NCI-H1092 treated with DMSO at 0.1 percent for 48 hours (cell line): ENCODE data around the gene STIM1.
"Not testable (repeated sequence)": the region's sequence is repeated elsewhere in the genome, so short reads cannot be mapped to it uniquely, and the experiment has no call there.

Experiments
- DNase-seq: peaks from one replicate; lab custom pipeline; 2025; lab: John Stamatoyannopoulos, UW

Gene STIM1

GRCh38 chr11:3983101-3983500 lies 127.6 kb downstream of the STIM1 start:
- DNase-seq, result no peak

- DNase-seq, result no peak
Measured at GRCh38 chr11:3984896-3985295, 129.4 kb downstream of the STIM1 start.

- no peak for DNase-seq
Measured at GRCh38 chr11:3985631-3986030, 130.2 kb downstream of the STIM1 start.

- no peak for DNase-seq
Measured at GRCh38 chr11:3986301-3986700, 130.8 kb downstream of the STIM1 start.

- DNase-seq, result no peak
Measured at GRCh38 chr11:3989276-3989920, 133.9 kb downstream of the STIM1 start.

- no peak for DNase-seq
Measured at GRCh38 chr11:3989921-3990290, 134.4 kb downstream of the STIM1 start.

GRCh38 chr11:3990406-3990805 lies 134.9 kb downstream of the STIM1 start:
- no peak for DNase-seq

GRCh38 chr11:3992964-3993363 lies 137.5 kb downstream of the STIM1 start:
- DNase-seq, result no peak

GRCh38 chr11:3994030-3994640 lies 138.7 kb downstream of the STIM1 start:
- no peak for DNase-seq

- no peak for DNase-seq
Measured at GRCh38 chr11:3995307-3995706, 139.8 kb downstream of the STIM1 start.

GRCh38 chr11:3995949-3996554 lies 140.6 kb downstream of the STIM1 start:
- no peak for DNase-seq

- no peak for DNase-seq
Measured at GRCh38 chr11:3996651-3997050, 141.2 kb downstream of the STIM1 start.

GRCh38 chr11:4004753-4005152 lies 149.3 kb downstream of the STIM1 start:
- not testable (repeated sequence) for DNase-seq

GRCh38 chr11:4006946-4007680 lies 151.6 kb downstream of the STIM1 start:
- no peak for DNase-seq

- DNase-seq, result no peak
Measured at GRCh38 chr11:4008116-4008515, 152.7 kb downstream of the STIM1 start.

- DNase-seq, result not testable (repeated sequence)
Measured at GRCh38 chr11:4016602-4017001, 161.1 kb downstream of the STIM1 start.

GRCh38 chr11:4017129-4017528 lies 161.7 kb downstream of the STIM1 start:
- no peak for DNase-seq

GRCh38 chr11:4018641-4019040 lies 163.2 kb downstream of the STIM1 start:
- DNase-seq, result no peak

- no peak for DNase-seq
Measured at GRCh38 chr11:4019891-4020290, 164.4 kb downstream of the STIM1 start.

- no peak for DNase-seq
Measured at GRCh38 chr11:4022669-4023068, 167.2 kb downstream of the STIM1 start.

- DNase-seq, result no peak
Measured at GRCh38 chr11:4025248-4025966, 169.9 kb downstream of the STIM1 start.

GRCh38 chr11:4025967-4026324 lies 170.5 kb downstream of the STIM1 start:
- DNase-seq, result no peak
